ENCODE data around the gene FBLN1.
A peak's percentile ranks its signal among the peaks of the same experiment; 100 is the strongest.

Gene FBLN1

GRCh38 chr22:45644714-45645113 is 142.0 kb downstream of the FBLN1 start:
- no peak for DNase-seq

GRCh38 chr22:45645150-45645525 is 142.5 kb downstream of the FBLN1 start:
- DNase-seq: no peak

DNA sequence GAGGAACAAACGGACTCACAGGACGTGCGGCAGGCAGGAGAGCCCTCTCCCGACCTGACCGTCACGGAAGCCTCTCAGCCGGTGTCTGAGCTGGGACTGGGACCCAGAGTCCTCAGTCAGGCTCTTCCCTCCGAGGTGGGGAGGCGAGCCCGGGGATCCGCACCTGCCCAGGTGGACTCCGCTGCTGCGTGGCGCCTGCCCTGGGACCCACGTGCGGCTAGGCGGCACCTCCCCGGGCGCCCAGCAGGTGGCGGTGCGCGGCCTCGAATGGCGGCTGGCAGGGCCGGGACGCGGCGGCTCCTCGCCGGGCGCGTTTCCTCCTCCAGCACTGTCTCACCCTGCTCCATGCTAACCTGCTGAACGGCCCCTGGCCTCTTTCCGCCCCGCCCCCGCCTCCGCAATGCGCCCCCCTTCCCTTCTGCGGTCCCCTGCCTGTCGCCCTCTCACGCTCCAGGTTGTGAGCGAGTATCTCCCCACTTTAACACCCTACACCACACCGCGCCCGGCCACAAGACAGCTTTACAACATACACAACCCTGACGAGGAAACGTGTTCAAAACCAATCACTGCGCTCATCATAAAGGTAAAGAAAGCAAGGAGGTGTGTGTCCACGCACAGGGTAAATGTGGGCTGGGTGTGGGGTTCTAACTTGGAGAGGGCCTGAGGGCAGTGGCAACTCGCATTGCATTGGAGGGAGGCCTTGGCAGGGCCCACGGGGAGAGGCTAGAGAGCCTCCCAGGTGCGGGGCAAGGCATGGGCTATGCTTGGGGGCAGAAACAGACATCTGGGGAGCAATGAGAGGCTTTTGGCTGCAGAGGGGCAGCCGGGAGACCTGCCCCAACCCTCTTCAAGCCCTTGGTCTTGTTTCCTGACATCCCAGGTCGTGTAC is 143.1 kb downstream of the FBLN1 start:
- peak; percentile 14 for DNase-seq

GRCh38 chr22:45647532-45648225 is 145.0 kb downstream of the FBLN1 start:
- DNase-seq: no peak

DNA sequence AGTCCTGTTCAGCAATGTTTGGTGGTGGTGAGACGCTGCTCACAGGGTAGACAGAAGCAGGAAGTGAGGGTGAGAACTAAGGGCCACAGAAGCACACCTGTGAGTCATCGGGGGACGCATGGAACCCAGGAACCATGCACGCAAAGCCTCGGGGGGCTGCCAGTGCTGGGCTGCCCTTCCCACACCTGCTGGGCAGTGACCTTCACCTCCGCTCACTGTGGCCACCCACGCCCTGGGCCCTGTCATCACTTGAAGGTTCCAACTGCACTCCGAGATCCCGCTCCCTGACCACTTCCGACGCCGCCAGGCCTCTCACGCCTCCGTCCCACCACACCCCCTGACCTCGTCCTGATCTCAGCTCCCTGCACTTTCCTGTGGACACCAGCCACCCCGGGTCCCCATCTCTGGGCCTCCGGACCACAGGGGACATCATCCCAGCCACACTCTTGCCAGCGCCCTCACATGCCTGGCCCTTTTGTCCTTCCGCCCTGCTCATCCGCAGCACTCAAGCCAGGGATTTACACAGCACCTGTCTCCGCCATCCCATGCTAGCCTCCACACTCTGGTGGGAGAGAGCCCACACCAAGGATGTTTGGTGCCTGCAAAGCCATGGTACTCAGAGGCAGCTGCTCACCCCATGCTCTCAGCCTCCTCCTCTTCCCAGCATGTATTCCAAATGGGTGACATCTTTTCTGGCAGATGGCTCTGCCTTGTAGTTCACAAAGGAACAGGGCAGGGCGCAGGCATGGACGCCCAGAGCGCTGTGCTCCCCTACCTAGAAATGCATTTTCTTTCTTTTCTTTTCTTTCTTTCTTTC is 145.8 kb downstream of the FBLN1 start:
- no peak for DNase-seq

DNA sequence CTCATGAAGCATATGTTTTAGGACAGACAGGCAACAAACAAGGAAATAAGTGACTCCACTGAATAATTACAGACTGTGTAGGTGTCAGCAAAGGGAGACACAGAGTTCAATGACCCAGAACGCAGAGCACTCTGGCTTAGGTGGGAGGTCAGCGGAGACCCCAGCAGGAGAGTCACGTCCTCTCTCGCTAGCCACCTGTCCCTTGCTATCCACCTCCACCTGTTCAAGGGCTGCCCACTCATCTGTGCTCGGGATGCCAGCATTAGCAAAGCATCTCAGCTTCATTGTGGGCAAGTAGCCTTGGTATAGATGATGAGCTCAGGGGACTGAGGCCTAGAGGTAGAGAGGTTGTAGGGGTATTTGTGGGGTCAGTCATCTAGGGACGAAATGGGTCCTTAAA is 147.1 kb downstream of the FBLN1 start:
- DNase-seq: no peak

- DNase-seq: no peak
These were observed 148.0 kb downstream of the FBLN1 start for GRCh38 chr22:45650721-45651120.
